HCT116 (cell line): ENCODE measurements around the gene MICAL3. TPM values are rescaled to one million over a fixed set of nuclear protein-coding genes. Genes with fewer than 3 reads are reported as not detected.

Experiments used
- ATAC-seq: fragments of 200-7000 bp; cut with Tn5 transposase; 2 replicates; pipeline ENCODE4 v1.9.1; 2020; ENCODE audit warnings: mild to moderate bottlenecking, moderate library complexity
- BruUV-seq: library from RNA; stranded (reverse); fragments of 400-500 nt; replicated peaks from 2 replicates; lab custom pipeline; 2021; lab: Mats Ljungman, UMichigan
- CTCF ChIA-PET: fragments of 300-600 bp; sonication (Branson Sonifier 250); formaldehyde crosslinking; loops from one replicate; lab custom pipeline; 2021; ENCODE audit warnings: antibody characterized with exemption; lab: Charles Lee
- POLR2A ChIA-PET: fragments of 300-600, 350-600 bp; sonication (Branson Sonifier 250); formaldehyde crosslinking; loops from one replicate; lab custom pipeline; 2021; ENCODE audit warnings: antibody characterized with exemption; lab: Charles Lee
- RAD21 ChIA-PET, 2 experiments: fragments of 300-600 bp; sonication (Branson Sonifier 250); formaldehyde crosslinking; loops; one replicate each; lab custom pipeline; 2023; ENCODE audit warnings: low total read pairs in 2 of 2; ENCODE audit not compliant: uncharacterized antibody in 2 of 2, unreplicated experiment in 2 of 2, low non-redundant PET in 1 of 2; lab: Charles Lee
- DNase-seq: peaks from one replicate; pipeline ENCODE4 v3.0.0-alpha.2; 2010; ENCODE audit warnings: low read depth, low spot score
- H2AFZ ChIP-seq: fragments of 200-600 bp; shearing (Covaris generic), sonication (generic); 2 replicates; pipeline ENCODE4 v1.6.1; 2017; ENCODE audit warnings: low read depth, mixed run types, mixed read lengths, antibody characterized with exemption, low read length; ENCODE audit not compliant: poor library complexity, severe bottlenecking
- H3K27ac ChIP-seq: 2 replicates; pipeline ENCODE4 v1.5.1; 2012; ENCODE audit warnings: low read depth, low read length
- H3K27me3 ChIP-seq: fragments of 200-600 bp; sonication (generic); 2 replicates; pipeline ENCODE4 v1.6.1; 2016; ENCODE audit warnings: mixed run types, low read length, mixed read lengths; ENCODE audit not compliant: insufficient read depth
- H3K36me3 ChIP-seq, 2 experiments: fragments of 200-500 bp in 1 of 2; fragments of 200-600 bp in 1 of 2; sonication (Bioruptor generic) in 1 of 2; sonication (generic) in 1 of 2; 2 replicates each; pipeline versions ENCODE4 v1.5.1 to v1.6.1; 2014 to 2016; ENCODE audit warnings: low read length in 2 of 2, inconsistent platforms in 1 of 2, mixed read lengths in 1 of 2, mixed run types in 1 of 2; ENCODE audit not compliant: insufficient read depth in 2 of 2, control insufficient read depth in 1 of 2
- H3K4me1 ChIP-seq, 2 experiments: fragments of 200-600 bp in 1 of 2; sonication (generic) in 1 of 2; 2 replicates each; pipeline versions ENCODE4 v1.5.1 to v1.6.1; 2012 to 2017; ENCODE audit warnings: low read length in 2 of 2, inconsistent platforms in 1 of 2, mild to moderate bottlenecking in 1 of 2, mixed read lengths in 1 of 2, mixed run types in 1 of 2, moderate library complexity in 1 of 2; ENCODE audit not compliant: insufficient read depth in 2 of 2, control insufficient read depth in 1 of 2
- H3K4me2 ChIP-seq: fragments of 200-600 bp; sonication (generic); 2 replicates; pipeline ENCODE4 v1.6.1; 2017; ENCODE audit warnings: mixed run types, low read length, mixed read lengths
- H3K4me3 ChIP-seq, 2 experiments: fragments of 200-600 bp in 1 of 2; sonication (generic) in 1 of 2; replicated peaks in 1 of 2; 2 replicates each; pipeline ENCODE4 v1.5.1; 2011 to 2016; ENCODE audit warnings: low read length in 2 of 2, control low read depth in 1 of 2, low read depth in 1 of 2, mild to moderate bottlenecking in 1 of 2, mixed read lengths in 1 of 2, mixed run types in 1 of 2
- H3K79me2 ChIP-seq: fragments of 200-600 bp; sonication (generic); 2 replicates; pipeline ENCODE4 v1.6.1; 2017; ENCODE audit warnings: mild to moderate bottlenecking, mixed run types, low read length, moderate library complexity, mixed read lengths; ENCODE audit not compliant: insufficient read depth
- H3K9ac ChIP-seq: fragments of 200-600 bp; sonication (generic); 2 replicates; pipeline ENCODE4 v1.6.1; 2016; ENCODE audit warnings: low read length, mixed read lengths
- H3K9me2 ChIP-seq: fragments of 200-600 bp; sonication (generic), shearing (Covaris generic); 2 replicates; pipeline ENCODE4 v1.6.1; 2017; ENCODE audit warnings: mixed run types, mild to moderate bottlenecking, moderate library complexity; ENCODE audit not compliant: insufficient read depth
- H3K9me3 ChIP-seq, 2 experiments: fragments of 200-500 bp in 1 of 2; fragments of 200-600 bp in 1 of 2; sonication (Bioruptor generic) in 1 of 2; sonication (generic) in 1 of 2; 2 replicates each; pipeline ENCODE4 v1.6.1; 2014 to 2017; ENCODE audit warnings: low read length in 2 of 2, mixed read lengths in 2 of 2, inconsistent platforms in 1 of 2, low read depth in 1 of 2, mild to moderate bottlenecking in 1 of 2, mixed run types in 1 of 2, moderate library complexity in 1 of 2; ENCODE audit not compliant: control insufficient read depth in 1 of 2, insufficient read depth in 1 of 2
- H4K20me1 ChIP-seq: fragments of 200-600 bp; sonication (generic), shearing (Covaris generic); 2 replicates; pipeline ENCODE4 v1.6.1; 2017; ENCODE audit warnings: mixed run types, mild to moderate bottlenecking, moderate library complexity; ENCODE audit not compliant: insufficient read depth
- ATF3 ChIP-seq: IDR thresholded peaks from 2 replicates; pipeline ENCODE4 v1.6.1; 2012
- CEBPB ChIP-seq: IDR thresholded peaks from 2 replicates; pipeline ENCODE4 v1.6.1; 2012; ENCODE audit warnings: low read depth
- EZH2 ChIP-seq: fragments of 200-600 bp; sonication (generic); IDR thresholded peaks from 2 replicates; pipeline ENCODE4 v1.6.1; 2017; ENCODE audit warnings: antibody characterized with exemption, mixed run types
- EZH2phosphoT487 ChIP-seq: fragments of 200-600 bp; IDR thresholded peaks from 2 replicates; pipeline ENCODE4 v1.6.1; 2018; ENCODE audit warnings: antibody characterized with exemption, borderline replicate concordance
- POLR2AphosphoS5 ChIP-seq: IDR thresholded peaks from 2 replicates; pipeline ENCODE4 v1.6.1; 2011; ENCODE audit warnings: mild to moderate bottlenecking, low read depth, low read length, moderate library complexity
- RAD21 ChIP-seq: IDR thresholded peaks from 2 replicates; pipeline ENCODE4 v1.6.1; 2012; ENCODE audit warnings: low read depth, mild to moderate bottlenecking
- SIN3A ChIP-seq: IDR thresholded peaks from 2 replicates; pipeline ENCODE4 v1.6.1; 2012; ENCODE audit warnings: low read depth
- SP1 ChIP-seq: IDR thresholded peaks from 2 replicates; pipeline ENCODE4 v1.6.1; 2012; ENCODE audit warnings: low read depth
- SRF ChIP-seq: IDR thresholded peaks from 2 replicates; pipeline ENCODE4 v1.6.1; 2012; ENCODE audit warnings: low read depth
- ZBTB33 ChIP-seq: IDR thresholded peaks from 2 replicates; pipeline ENCODE4 v1.6.1; 2011; ENCODE audit warnings: mild to moderate bottlenecking, low read length, moderate library complexity; ENCODE audit not compliant: insufficient replicate concordance; ENCODE audit errors: extremely low read depth
- ZFX ChIP-seq: fragments of 450-650 bp; IDR thresholded peaks from 2 replicates; pipeline ENCODE4 v1.6.1; 2017
- intact Hi-C: fragments of 100-400 bp; cut with micrococcal nuclease; formaldehyde crosslinking; loops from 2 replicates; pipeline ENCODE4 v1.10.0; 2022
- total RNA-seq: library from RNA; stranded (reverse); gene quantifications from one replicate; pipeline ENCODE4 v1.2.1, GENCODE V29; 2021; ENCODE audit not compliant: unreplicated experiment
- TF ChIP-seq, protein P1 (sequence below): IDR thresholded peaks from 2 replicates; pipeline ENCODE4 v1.6.1; 2012; ENCODE audit warnings: low read depth
- TF ChIP-seq, protein P2 (sequence below), 3 experiments: fragments of 200-600 bp in 1 of 3; sonication (generic) in 1 of 3; IDR thresholded peaks in 2 of 3; conservative IDR thresholded peaks in 1 of 3; 2 replicates each; pipeline ENCODE4 v1.5.1; 2012 to 2017; ENCODE audit warnings: low read depth in 2 of 3, low read length in 2 of 3, antibody characterized with exemption in 1 of 3, borderline replicate concordance in 1 of 3, control low read depth in 1 of 3, mild to moderate bottlenecking in 1 of 3, mixed read lengths in 1 of 3, mixed run types in 1 of 3, moderate library complexity in 1 of 3; ENCODE audit not compliant: insufficient read depth in 1 of 3
- TF ChIP-seq, protein P3 (sequence below): IDR thresholded peaks from 2 replicates; pipeline ENCODE4 v1.6.1; 2012

MICAL3 gene
- total RNA-seq, 1 experiment from 2014 or later = 30.8 TPM

DNA sequence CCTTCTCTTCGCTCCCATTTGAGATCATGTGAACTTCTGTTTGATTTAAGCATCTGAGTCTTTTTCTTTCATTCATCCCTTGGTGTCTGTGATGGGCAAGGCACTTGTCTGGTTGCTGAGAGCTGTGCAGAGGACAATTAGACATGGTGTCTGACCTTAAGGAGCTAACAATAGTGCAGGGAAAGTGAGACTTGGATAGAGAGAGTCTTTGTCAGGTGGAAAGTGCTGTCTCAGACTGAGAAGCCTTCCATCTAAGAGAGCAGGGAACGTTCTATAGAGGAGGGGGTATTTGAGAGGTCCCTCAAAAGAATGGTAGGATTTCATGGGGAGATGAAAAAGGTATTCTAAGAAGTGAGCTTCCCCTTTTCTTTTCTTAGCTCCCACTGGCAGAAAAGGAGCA is 14.1 kb downstream of the MICAL3 start:
- H4K20me1 ChIP-seq = no peaks in the 10 kb centered on the region
- BruUV-seq = no TSS peak
- RAD21 ChIA-PET = no interaction called here
- CTCF ChIA-PET = interaction anchor here (0.6 kb wide), 1 partner anchor 66 kb away, joined by 3 read pairs; no protein-coding TSS in a partner anchor
- H3K36me3 ChIP-seq = no peaks in the 10 kb centered on the region
- H3K9ac ChIP-seq = no peak overlapping the region
- intact Hi-C loops = no loop called here
- no peak overlapping the region for H3K4me3 ChIP-seq
- POLR2A ChIA-PET = interaction anchor here (1.5 kb wide), 1 partner anchor 13 kb away, joined by 3 read pairs; no protein-coding TSS in a partner anchor
- no peak overlapping the region for H3K27ac ChIP-seq
- no peak for DNase-seq
- H3K4me1 ChIP-seq = peaks cover 3 to 15% of the 10 kb centered on the region in 2 experiments; a peak in 2 of 4 replicates
- no peak overlapping the region for H2AFZ ChIP-seq
- no peaks in the 10 kb centered on the region for H3K79me2 ChIP-seq
- no peak for ATAC-seq
- H3K27me3 ChIP-seq = no peaks in the 10 kb centered on the region
- TF ChIP-seq, protein P1, sequence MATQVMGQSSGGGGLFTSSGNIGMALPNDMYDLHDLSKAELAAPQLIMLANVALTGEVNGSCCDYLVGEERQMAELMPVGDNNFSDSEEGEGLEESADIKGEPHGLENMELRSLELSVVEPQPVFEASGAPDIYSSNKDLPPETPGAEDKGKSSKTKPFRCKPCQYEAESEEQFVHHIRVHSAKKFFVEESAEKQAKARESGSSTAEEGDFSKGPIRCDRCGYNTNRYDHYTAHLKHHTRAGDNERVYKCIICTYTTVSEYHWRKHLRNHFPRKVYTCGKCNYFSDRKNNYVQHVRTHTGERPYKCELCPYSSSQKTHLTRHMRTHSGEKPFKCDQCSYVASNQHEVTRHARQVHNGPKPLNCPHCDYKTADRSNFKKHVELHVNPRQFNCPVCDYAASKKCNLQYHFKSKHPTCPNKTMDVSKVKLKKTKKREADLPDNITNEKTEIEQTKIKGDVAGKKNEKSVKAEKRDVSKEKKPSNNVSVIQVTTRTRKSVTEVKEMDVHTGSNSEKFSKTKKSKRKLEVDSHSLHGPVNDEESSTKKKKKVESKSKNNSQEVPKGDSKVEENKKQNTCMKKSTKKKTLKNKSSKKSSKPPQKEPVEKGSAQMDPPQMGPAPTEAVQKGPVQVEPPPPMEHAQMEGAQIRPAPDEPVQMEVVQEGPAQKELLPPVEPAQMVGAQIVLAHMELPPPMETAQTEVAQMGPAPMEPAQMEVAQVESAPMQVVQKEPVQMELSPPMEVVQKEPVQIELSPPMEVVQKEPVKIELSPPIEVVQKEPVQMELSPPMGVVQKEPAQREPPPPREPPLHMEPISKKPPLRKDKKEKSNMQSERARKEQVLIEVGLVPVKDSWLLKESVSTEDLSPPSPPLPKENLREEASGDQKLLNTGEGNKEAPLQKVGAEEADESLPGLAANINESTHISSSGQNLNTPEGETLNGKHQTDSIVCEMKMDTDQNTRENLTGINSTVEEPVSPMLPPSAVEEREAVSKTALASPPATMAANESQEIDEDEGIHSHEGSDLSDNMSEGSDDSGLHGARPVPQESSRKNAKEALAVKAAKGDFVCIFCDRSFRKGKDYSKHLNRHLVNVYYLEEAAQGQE = no peak
- TF ChIP-seq, protein P2, sequence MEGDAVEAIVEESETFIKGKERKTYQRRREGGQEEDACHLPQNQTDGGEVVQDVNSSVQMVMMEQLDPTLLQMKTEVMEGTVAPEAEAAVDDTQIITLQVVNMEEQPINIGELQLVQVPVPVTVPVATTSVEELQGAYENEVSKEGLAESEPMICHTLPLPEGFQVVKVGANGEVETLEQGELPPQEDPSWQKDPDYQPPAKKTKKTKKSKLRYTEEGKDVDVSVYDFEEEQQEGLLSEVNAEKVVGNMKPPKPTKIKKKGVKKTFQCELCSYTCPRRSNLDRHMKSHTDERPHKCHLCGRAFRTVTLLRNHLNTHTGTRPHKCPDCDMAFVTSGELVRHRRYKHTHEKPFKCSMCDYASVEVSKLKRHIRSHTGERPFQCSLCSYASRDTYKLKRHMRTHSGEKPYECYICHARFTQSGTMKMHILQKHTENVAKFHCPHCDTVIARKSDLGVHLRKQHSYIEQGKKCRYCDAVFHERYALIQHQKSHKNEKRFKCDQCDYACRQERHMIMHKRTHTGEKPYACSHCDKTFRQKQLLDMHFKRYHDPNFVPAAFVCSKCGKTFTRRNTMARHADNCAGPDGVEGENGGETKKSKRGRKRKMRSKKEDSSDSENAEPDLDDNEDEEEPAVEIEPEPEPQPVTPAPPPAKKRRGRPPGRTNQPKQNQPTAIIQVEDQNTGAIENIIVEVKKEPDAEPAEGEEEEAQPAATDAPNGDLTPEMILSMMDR (IDR thresholded peaks at IDR 0.05 in 2 of 3, conservative IDR thresholded peaks at IDR 0.05 in 1 of 3; ENCODE audit: borderline replicate concordance in 1 of 3, insufficient read depth in 1 of 3, low read depth in 2 of 3, low read length in 2 of 3) = no peak
- no peak for TF ChIP-seq SIN3A
- TF ChIP-seq EZH2 = no peak
- no peak for TF ChIP-seq ZBTB33
- TF ChIP-seq EZH2phosphoT487 = no peak
- no peak for TF ChIP-seq CEBPB
- TF ChIP-seq ATF3 = no peak
- no peak for TF ChIP-seq SRF
- TF ChIP-seq, protein P3, sequence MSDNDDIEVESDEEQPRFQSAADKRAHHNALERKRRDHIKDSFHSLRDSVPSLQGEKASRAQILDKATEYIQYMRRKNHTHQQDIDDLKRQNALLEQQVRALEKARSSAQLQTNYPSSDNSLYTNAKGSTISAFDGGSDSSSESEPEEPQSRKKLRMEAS = no peak
- TF ChIP-seq POLR2AphosphoS5 = no peak
- TF ChIP-seq RAD21 = no peak
- no peak for TF ChIP-seq SP1
- TF ChIP-seq ZFX = no peak
- no peak overlapping the region for H3K4me2 ChIP-seq
- no peaks in the 10 kb centered on the region for H3K9me2 ChIP-seq
- H3K9me3 ChIP-seq = no peaks in the 10 kb centered on the region
